ENCODE measurements around the gene S100A1. TPM values are rescaled to one million over a fixed set of nuclear protein-coding genes. Genes with fewer than 3 reads are reported as not detected.

Gene S100A1
- total RNA-seq, 2 experiments from 2014 or later = not detected

GRCh38 chr1:153669606-153670005 is 41.4 kb downstream of the S100A1 start:
- DNase-seq = no peak
- Histone ChIP-seq H3K4me3 (ENCODE audit: low read length) (peak overlapping the region; percentile 84), H3K4me1 (ENCODE audit: insufficient read depth, low read length) (peaks cover 36% of the 10 kb centered on the region), H3K27ac (ENCODE audit: low read depth in 1 of 2, low read length in 2 of 2) (peak overlapping the region in 1 of 2 donors; percentile 91), H3K36me3 (ENCODE audit: insufficient read depth, low read length) (peaks cover 53% of the 10 kb centered on the region), H3K9me3 (ENCODE audit: control insufficient read depth in 1 of 2, insufficient read depth in 1 of 2, low read length in 2 of 2) (no peaks in the 10 kb centered on the region), H3K27me3 (ENCODE audit: control insufficient read depth in 1 of 2, insufficient read depth in 2 of 2, low read length in 2 of 2) (no peaks in the 10 kb centered on the region)
- Mint-ChIP-seq H3K27ac (no peak overlapping the region), H3K4me1 (ENCODE audit: low read depth) (peaks cover 25% of the 10 kb centered on the region), H3K36me3 (ENCODE audit: low read depth) (peaks cover 41% of the 10 kb centered on the region), H3K9me3 (no peaks in the 10 kb centered on the region), H3K4me3 (no peak overlapping the region), H3K27me3 (no peaks in the 10 kb centered on the region)
- POLR2A ChIA-PET = interaction anchor here (0.9 to 1.7 kb wide), 2 partner anchors 11 to 36 kb away, joined by 3 to 4 read pairs; partner anchors contain the start of genes CHTOP and SNAPIN
- intact Hi-C loops (cut with DNase I, micrococcal nuclease) = loop anchor here (1.0 to 10.0 kb wide), 7 partner anchors 10 to 323 kb away; partner anchors contain the start of genes CHTOP (in 2 of the 2), RPS27 (in 2 of the 2), GATAD2B (in 1 of the 2) and S100A6 (in 1 of the 2)
- no peak for TF ChIP-seq CTCF (IDR thresholded peaks at IDR 0.05)
- CTCF ChIA-PET = no interaction called here
- ATAC-seq (ENCODE audit: poor library complexity) = no peak

GRCh38 chr1:153670257-153670858 is 42.1 kb downstream of the S100A1 start:
- ChIA-PET CTCF (no interaction called here), POLR2A (interaction anchor here (1.3 to 2.9 kb wide), 7 partner anchors 12 to 320 kb away, joined by 3 to 35 read pairs (median 16); partner anchors contain the start of genes CHTOP, INTS3, RPS27 and S100A5)
- DNase-seq (peak in 3 of 14 experiments; percentile 18 to 42 (median 33)), ATAC-seq (ENCODE audit: poor library complexity) (peak; percentile 0)
- H3K27me3 Mint-ChIP-seq = no peaks in the 10 kb centered on the region
- Histone ChIP-seq H3K27me3 (ENCODE audit: control insufficient read depth in 1 of 2, insufficient read depth in 2 of 2, low read length in 2 of 2) (no peaks in the 10 kb centered on the region), H3K4me1 (ENCODE audit: insufficient read depth, low read length) (peaks cover 36% of the 10 kb centered on the region), H3K4me3 (ENCODE audit: low read length) (peak overlapping the region; percentile 84), H3K9me3 (ENCODE audit: control insufficient read depth in 1 of 2, insufficient read depth in 1 of 2, low read length in 2 of 2) (no peaks in the 10 kb centered on the region), H3K36me3 (ENCODE audit: insufficient read depth, low read length) (peaks cover 46% of the 10 kb centered on the region), H3K27ac (ENCODE audit: low read depth in 1 of 2, low read length in 2 of 2) (peak overlapping the region; percentile 89 to 91)
- peaks cover 25% of the 10 kb centered on the region for H3K4me1 Mint-ChIP-seq (ENCODE audit: low read depth)
- no peak overlapping the region for H3K27ac Mint-ChIP-seq
- H3K4me3 Mint-ChIP-seq = no peak overlapping the region
- intact Hi-C loops (cut with DNase I, micrococcal nuclease) = loop anchor here (2.0 to 10.0 kb wide), 6 partner anchors 36 to 322 kb away; partner anchors contain the start of genes CHTOP (in 2 of the 2), RPS27 (in 2 of the 2), GATAD2B (in 1 of the 2) and S100A6 (in 1 of the 2)
- TF ChIP-seq CTCF (IDR thresholded peaks at IDR 0.05) = no peak
- H3K9me3 Mint-ChIP-seq = no peaks in the 10 kb centered on the region
- H3K36me3 Mint-ChIP-seq (ENCODE audit: low read depth) = peaks cover 33% of the 10 kb centered on the region

GRCh38 chr1:153670859-153671627 is 42.8 kb downstream of the S100A1 start, which contains the start of gene ILF2:
ILF2 (minus strand) TSS chr1:153670993; CDS start chr1:153670922, 71 bp downstream.
- intact Hi-C loops (cut with DNase I, micrococcal nuclease) = loop anchor here (1.0 to 10.0 kb wide), 7 partner anchors 13 to 321 kb away; partner anchors contain the start of genes CHTOP (in 2 of the 2), RPS27 (in 2 of the 2), GATAD2B (in 1 of the 2) and S100A6 (in 1 of the 2)

More at GRCh38 chr1:153670859-153671627, 42.8 kb downstream of the S100A1 start, which contains the start of gene ILF2:
- Mint-ChIP-seq H3K27me3 (no peaks in the 10 kb centered on the region), H3K4me3 (no peak within 1 kb of the TSS), H3K36me3 (ENCODE audit: low read depth) (peaks cover 26% of the 10 kb centered on the region), H3K4me1 (ENCODE audit: low read depth) (peaks cover 25% of the 10 kb centered on the region), H3K27ac (no peak within 1 kb of the TSS), H3K9me3 (no peaks in the 10 kb centered on the region)
- peaks cover 39% of the 10 kb centered on the region for H3K36me3 ChIP-seq (ENCODE audit: insufficient read depth, low read length)
- peaks cover 36% of the 10 kb centered on the region for H3K4me1 ChIP-seq (ENCODE audit: insufficient read depth, low read length)
- peak; percentile 87 for ATAC-seq (ENCODE audit: poor library complexity)
- peak within 1 kb of the TSS; percentile 89 to 91 for H3K27ac ChIP-seq (ENCODE audit: low read depth in 1 of 2, low read length in 2 of 2)
- ChIA-PET POLR2A (interaction anchor here (0.8 to 2.9 kb wide), 15 partner anchors 12 to 324 kb away, joined by 3 to 35 read pairs (median 4); partner anchors contain the start of genes CHTOP, INTS3, RPS27 and S100A4), CTCF (interaction anchor here (0.5 to 1.5 kb wide), 7 partner anchors 9 to 298 kb away, joined by 3 to 4 read pairs (median 3); partner anchors contain the start of gene INTS3)
- DNase-seq = peak; percentile 94 to 100 (median 97)
- no peaks in the 10 kb centered on the region for H3K9me3 ChIP-seq (ENCODE audit: control insufficient read depth in 1 of 2, insufficient read depth in 1 of 2, low read length in 2 of 2)
- peak; percentile 28 for TF ChIP-seq CTCF (IDR thresholded peaks at IDR 0.05)
- H3K4me3 ChIP-seq (ENCODE audit: low read length) = peak within 1 kb of the TSS; percentile 84
- H3K27me3 ChIP-seq (ENCODE audit: control insufficient read depth in 1 of 2, insufficient read depth in 2 of 2, low read length in 2 of 2) = no peaks in the 10 kb centered on the region

Measured in CD4-positive, alpha-beta T cell (primary cell).